ENCODE measurements around the gene EPS15. TPM values are rescaled to one million over a fixed set of nuclear protein-coding genes. Genes with fewer than 3 reads are reported as not detected.

Gene EPS15
- total and polyA plus RNA-seq, 2 of the 8 experiments (the other 6 are each of a cell fraction or from before 2014, with no cell fraction given) = 15.9 to 57.2 TPM

DNA sequence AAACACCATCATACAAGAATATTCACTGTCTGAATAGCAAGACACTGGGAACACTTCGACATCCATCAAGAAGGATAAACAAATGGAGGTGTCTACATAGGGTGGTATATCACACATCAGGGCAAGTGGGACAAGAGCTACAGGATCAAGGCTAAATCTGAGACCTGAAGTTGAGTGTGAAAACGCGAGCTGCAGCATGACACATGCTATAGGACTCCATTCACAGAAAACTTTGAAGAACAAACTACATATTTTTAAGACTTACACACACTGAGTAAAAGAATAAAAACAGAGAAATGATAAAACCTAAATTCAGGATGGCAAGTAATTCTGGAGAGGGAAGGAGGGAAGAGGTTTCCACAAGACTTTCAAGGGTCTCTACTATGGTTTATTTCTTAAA lies 190.8 kb downstream of the EPS15 start:
- Histone ChIP-seq H3K14ac (ENCODE audit: insufficient read length) (no peak overlapping the region), H4K5ac (ENCODE audit: insufficient read length, low read depth, low read length) (no peak overlapping the region), H2BK15ac (ENCODE audit: low read length) (no peak overlapping the region), H2BK5ac (ENCODE audit: low read depth, low read length) (no peak overlapping the region), H3K9ac (replicated peaks in 1 of 4; ENCODE audit: extremely low read depth in 1 of 4, low read depth in 3 of 4, low read length in 3 of 4) (no peak overlapping the region), H2AK5ac (ENCODE audit: low read depth, low read length) (no peak overlapping the region), H3K18ac (ENCODE audit: extremely low read depth, low read length) (no peak overlapping the region), H3K4me3 (ENCODE audit: extremely low read depth in 1 of 4, insufficient read depth in 2 of 4, low read depth in 3 of 4, low read length in 4 of 4) (no peak overlapping the region), H3K56ac (replicated peaks; ENCODE audit: insufficient read length, low read depth, low read length) (no peak overlapping the region), H4K20me1 (replicated peaks in 1 of 2; ENCODE audit: control insufficient read depth in 1 of 2, insufficient read depth in 2 of 2, low read length in 2 of 2) (peaks cover 0 to 1% of the 10 kb centered on the region in 2 experiments), H4K91ac (replicated peaks; ENCODE audit: insufficient read length, low read length) (no peak overlapping the region), H3K4ac (replicated peaks; ENCODE audit: insufficient read length, low read depth, low read length) (no peak overlapping the region), H3K36me3 (ENCODE audit: control insufficient read depth in 2 of 4, insufficient read depth in 4 of 4, low read length in 3 of 4) (no peaks in the 10 kb centered on the region), H3K9me3 (ENCODE audit: insufficient read depth in 2 of 2, low read depth in 1 of 2, low read length in 1 of 2) (no peaks in the 10 kb centered on the region), H2BK12ac (ENCODE audit: low read depth, low read length) (no peak overlapping the region), H4K8ac (ENCODE audit: extremely low read depth, insufficient read depth, low read length) (no peak overlapping the region), H3K27me3 (replicated peaks in 1 of 4; ENCODE audit: control insufficient read depth in 3 of 4, extremely low read depth in 1 of 4, insufficient read depth in 3 of 4, low read length in 3 of 4) (peaks cover 0 to 15% (median 7%) of the 10 kb centered on the region in 4 experiments; a peak in 4 of 7 replicates), H3K4me2 (ENCODE audit: insufficient read depth in 1 of 2, low read depth in 2 of 2, low read length in 2 of 2) (no peak overlapping the region), H3K4me1 (replicated peaks in 1 of 4; ENCODE audit: control insufficient read depth in 3 of 4, insufficient read depth in 4 of 4, low read length in 3 of 4) (peaks cover 7 to 12% (median 10%) of the 10 kb centered on the region in 4 experiments), H3K23ac (ENCODE audit: insufficient read length) (no peak overlapping the region), H3K23me2 (ENCODE audit: low read depth, low read length) (peaks cover 7% of the 10 kb centered on the region; the same call in 1 of the 2 replicates), H2BK20ac (ENCODE audit: low read length) (no peak overlapping the region), H3K79me2 (ENCODE audit: control insufficient read depth in 1 of 2, insufficient read depth in 2 of 2, low read length in 2 of 2) (no peaks in the 10 kb centered on the region), H2AFZ (ENCODE audit: low read length) (no peak overlapping the region), H3K27ac (ENCODE audit: low read depth, low read length) (no peak overlapping the region), H3K79me1 (ENCODE audit: low read depth, low read length) (no peaks in the 10 kb centered on the region), H2BK120ac (replicated peaks; ENCODE audit: low read depth, low read length) (no peak overlapping the region)
- FAIRE-seq = no peak
- WGBS, 2 experiments (ENCODE audit: extremely low coverage in 1 of 2, insufficient coverage in 1 of 2, insufficient read length in 1 of 2, insufficient replicate concordance in 2 of 2, low coverage in 1 of 2, low lambda C conversion rate in 2 of 2, missing lambda C conversion rate in 1 of 2) = 92% methylated on average over 3 of the region's 3 CpGs; no CpG with 5 or more reads in 1 of the 2 experiments
- ChIA-PET POLR2A (ENCODE audit: partially characterized antibody) (no interaction called here), CTCF (ENCODE audit: partially characterized antibody) (no interaction called here)
- TF ChIP-seq CBX5 (IDR thresholded peaks at IDR 0.05; ENCODE audit: low read depth, low read length) (no peak), TBP (IDR thresholded peaks at IDR 0.05; ENCODE audit: low read depth, low read length) (no peak), USF2 (IDR thresholded peaks at IDR 0.05; ENCODE audit: low read length) (no peak), EZH2 (IDR thresholded peaks at IDR 0.05; ENCODE audit: low read depth, low read length, severe bottlenecking) (no peak), RAD21 (IDR thresholded peaks at IDR 0.05 in 1 of 2, conservative IDR thresholded peaks at IDR 0.05 in 1 of 2; ENCODE audit: low read depth in 2 of 2, low read length in 2 of 2) (no peak), RNF2 (IDR thresholded peaks at IDR 0.05; ENCODE audit: borderline replicate concordance, low read depth, low read length, missing control alignments, poor library complexity, severe bottlenecking) (no peak), HDAC6 (IDR thresholded peaks at IDR 0.05; ENCODE audit: low read depth, low read length) (no peak), FOSL1 (IDR thresholded peaks at IDR 0.05; ENCODE audit: insufficient read depth, low read depth, low read length) (no peak), EGR1 (IDR thresholded peaks at IDR 0.05; ENCODE audit: borderline replicate concordance, low read depth, low read length) (no peak), GABPA (IDR thresholded peaks at IDR 0.05; ENCODE audit: borderline replicate concordance, insufficient read depth, low read length) (no peak)
- DNase-seq (ENCODE audit: low read depth in 1 of 2, low spot score in 2 of 2) = no peak

Measured in H1 (cell line).